IMR-90 (cell line): ENCODE data around the gene UBR4. TPM values are rescaled to one million over a fixed set of nuclear protein-coding genes. Genes with fewer than 3 reads are reported as not detected.

ENCODE experiments used
- ATAC-seq: fragments of 200-7000 bp; cut with Tn5 transposase; 2 replicates; pipeline ENCODE4 v1.9.1; 2020; ENCODE audit warnings: low read depth, mild to moderate bottlenecking, moderate library complexity
- BruUV-seq: library from RNA; stranded (reverse); fragments of 400-500 nt; replicated peaks from 2 replicates; lab custom pipeline; 2021; lab: Mats Ljungman, UMichigan
- CTCF ChIA-PET: fragments of 300-600 bp; formaldehyde crosslinking; extraction: SDS; loops from one replicate; lab custom pipeline; 2021; ENCODE audit warnings: antibody characterized with exemption; lab: Yijun Ruan, JAX
- POLR2A ChIA-PET: fragments of 300-600 bp; sonication (Branson Sonifier 250); formaldehyde crosslinking; loops from one replicate; lab custom pipeline; 2022; ENCODE audit warnings: antibody characterized with exemption; ENCODE audit not compliant: unreplicated experiment; lab: Charles Lee
- DNase-seq: peaks from one replicate; pipeline ENCODE4 v3.0.0; 2013
- H2AFZ ChIP-seq: replicated peaks from 2 replicates; pipeline ENCODE3; 2013; ENCODE audit warnings: low read length, mild to moderate bottlenecking; ENCODE audit not compliant: poor library complexity
- H2AK5ac ChIP-seq: 2 replicates; pipeline ENCODE4 v1.6.1; 2013; ENCODE audit warnings: low read depth, low read length, inconsistent platforms
- H2AK9ac ChIP-seq: replicated peaks from 2 replicates; pipeline ENCODE3; 2013; ENCODE audit warnings: mild to moderate bottlenecking, low read depth, low read length, moderate library complexity; ENCODE audit not compliant: poor library complexity
- H2BK120ac ChIP-seq: 2 replicates; pipeline ENCODE4 v1.6.1; 2013; ENCODE audit warnings: low read depth, low read length, inconsistent platforms
- H2BK15ac ChIP-seq: 3 replicates; pipeline ENCODE4 v1.6.1; 2013; ENCODE audit warnings: low read depth, low read length, inconsistent platforms
- H2BK20ac ChIP-seq: 2 replicates; pipeline ENCODE4 v1.6.1; 2013; ENCODE audit warnings: low read depth, mild to moderate bottlenecking, inconsistent platforms, low read length, moderate library complexity
- H2BK5ac ChIP-seq: 2 replicates; pipeline ENCODE4 v1.6.1; 2013; ENCODE audit warnings: mild to moderate bottlenecking, low read depth, low read length, inconsistent platforms; ENCODE audit not compliant: poor library complexity, severe bottlenecking
- H3K14ac ChIP-seq: replicated peaks from 2 replicates; pipeline ENCODE4 v1.6.1; 2013; ENCODE audit warnings: low read depth, low read length, inconsistent platforms
- H3K18ac ChIP-seq: 2 replicates; pipeline ENCODE4 v1.6.1; 2013; ENCODE audit warnings: low read depth, low read length, control low read depth
- H3K23ac ChIP-seq: 2 replicates; pipeline ENCODE4 v1.6.1; 2013; ENCODE audit warnings: low read depth, low read length, inconsistent platforms
- H3K27ac ChIP-seq: 2 replicates; pipeline ENCODE4 v1.5.1; 2013; ENCODE audit warnings: mild to moderate bottlenecking, control low read depth, low read length; ENCODE audit not compliant: insufficient read depth
- H3K27me3 ChIP-seq: 2 replicates; pipeline ENCODE4 v1.6.1; 2013; ENCODE audit warnings: low read length; ENCODE audit not compliant: control insufficient read depth, insufficient read depth
- H3K36me3 ChIP-seq: 2 replicates; pipeline ENCODE4 v1.6.1; 2013; ENCODE audit warnings: low read length, mixed read lengths; ENCODE audit not compliant: control insufficient read depth, insufficient read depth
- H3K4ac ChIP-seq: 2 replicates; pipeline ENCODE4 v1.6.1; 2013; ENCODE audit warnings: low read depth, low read length, inconsistent platforms
- H3K4me1 ChIP-seq: 2 replicates; pipeline ENCODE4 v1.6.1; 2013; ENCODE audit warnings: low read length, mixed read lengths; ENCODE audit not compliant: control insufficient read depth, insufficient read depth
- H3K4me2 ChIP-seq: 2 replicates; pipeline ENCODE4 v1.6.1; 2013; ENCODE audit warnings: low read depth, mild to moderate bottlenecking, control low read depth, low read length, moderate library complexity
- H3K4me3 ChIP-seq: 2 replicates; pipeline ENCODE4 v1.5.1; 2013; ENCODE audit warnings: low read depth, mild to moderate bottlenecking, control low read depth, low read length, moderate library complexity; ENCODE audit not compliant: insufficient read depth
- H3K56ac ChIP-seq: 2 replicates; pipeline ENCODE4 v1.6.1; 2013; ENCODE audit warnings: low read length, inconsistent platforms; ENCODE audit not compliant: insufficient read depth; ENCODE audit errors: extremely low read depth
- H3K79me1 ChIP-seq, 2 experiments: 2 replicates each; pipeline ENCODE4 v1.6.1; 2013; ENCODE audit warnings: low read length in 2 of 2, inconsistent platforms in 1 of 2, low read depth in 1 of 2
- H3K9ac ChIP-seq: 2 replicates; pipeline ENCODE4 v1.6.1; 2013; ENCODE audit warnings: low read depth, low read length, control low read depth
- H3K9me1 ChIP-seq: 2 replicates; pipeline ENCODE4 v1.6.1; 2013; ENCODE audit warnings: low read length, inconsistent platforms; ENCODE audit not compliant: insufficient read depth
- H3K9me3 ChIP-seq: 2 replicates; pipeline ENCODE4 v1.6.1; 2013; ENCODE audit warnings: low read length; ENCODE audit not compliant: control insufficient read depth, insufficient read depth
- H4K20me1 ChIP-seq: 2 replicates; pipeline ENCODE4 v1.6.1; 2013; ENCODE audit warnings: low read length, inconsistent platforms; ENCODE audit not compliant: insufficient read depth
- H4K5ac ChIP-seq: 2 replicates; pipeline ENCODE4 v1.6.1; 2013; ENCODE audit warnings: mild to moderate bottlenecking, low read depth, low read length, control low read depth
- H4K8ac ChIP-seq, 2 experiments: 2 replicates each; pipeline ENCODE4 v1.6.1; 2013; ENCODE audit warnings: low read depth in 2 of 2, low read length in 2 of 2, control low read depth in 1 of 2, inconsistent platforms in 1 of 2
- H4K91ac ChIP-seq: 2 replicates; pipeline ENCODE4 v1.6.1; 2013; ENCODE audit warnings: low read depth, low read length, inconsistent platforms; ENCODE audit not compliant: insufficient read depth
- BHLHE40 ChIP-seq: fragments of 150-350 bp; IDR thresholded peaks from 2 replicates; pipeline ENCODE4 v1.6.1; 2016; ENCODE audit warnings: mild to moderate bottlenecking, low read depth, low read length
- CEBPB ChIP-seq: IDR thresholded peaks from 2 replicates; pipeline ENCODE4 v1.6.1; 2012; ENCODE audit warnings: low read depth, low read length, improper control_type of control experiment
- FOS ChIP-seq: fragments of 150-350 bp; IDR thresholded peaks from 2 replicates; pipeline ENCODE4 v1.6.1; 2016; ENCODE audit warnings: low read depth, low read length
- MAFK ChIP-seq: IDR thresholded peaks from 2 replicates; pipeline ENCODE4 v1.6.1; 2012; ENCODE audit warnings: low read depth, low read length, improper control_type of control experiment
- MAZ ChIP-seq: IDR thresholded peaks from 2 replicates; pipeline ENCODE4 v1.6.1; 2012; ENCODE audit warnings: low read depth, mild to moderate bottlenecking, low read length, improper control_type of control experiment, moderate library complexity, borderline replicate concordance
- MXI1 ChIP-seq: IDR thresholded peaks from 2 replicates; pipeline ENCODE4 v1.6.1; 2012; ENCODE audit warnings: low read depth, mild to moderate bottlenecking, low read length, moderate library complexity, borderline replicate concordance
- NFE2L2 ChIP-seq: fragments of 150-350 bp; IDR thresholded peaks from 2 replicates; pipeline ENCODE4 v1.6.1; 2016; ENCODE audit warnings: low read depth, mild to moderate bottlenecking, low read length
- POLR2A ChIP-seq: IDR thresholded peaks from 2 replicates; pipeline ENCODE4 v1.6.1; 2012; ENCODE audit warnings: mild to moderate bottlenecking, low read depth, low read length
- RCOR1 ChIP-seq: IDR thresholded peaks from 2 replicates; pipeline ENCODE4 v1.6.1; 2012; ENCODE audit warnings: mild to moderate bottlenecking, low read length, improper control_type of control experiment; ENCODE audit not compliant: insufficient replicate concordance
- RFX5 ChIP-seq: IDR thresholded peaks from 2 replicates; pipeline ENCODE4 v1.8.0; 2012; ENCODE audit warnings: low read depth, mild to moderate bottlenecking, low read length, moderate library complexity
- USF2 ChIP-seq: fragments of 150-350 bp; IDR thresholded peaks from 2 replicates; pipeline ENCODE4 v1.6.1; 2017; ENCODE audit warnings: mild to moderate bottlenecking, antibody characterized with exemption, low read length, low read depth
- WGBS, 2 experiments: methylation state at CpG; one replicate each; pipeline versions ENCODE4 v1.1.5 to v1.1.7; 2013; ENCODE audit warnings: missing lambda C conversion rate in 2 of 2; ENCODE audit not compliant: insufficient read length in 1 of 2; ENCODE audit errors: extremely low coverage in 2 of 2; 5-methylcytosine and 5-hydroxymethylcytosine counted together
- dilution Hi-C: fragments of 300-500 bp; cut with HindIII; formaldehyde crosslinking; loops from one replicate; pipeline ENCODE4 v1.14.3; 2018; ENCODE audit warnings: low sequenced_read_pairs; ENCODE audit not compliant: unreplicated experiment
- in situ Hi-C: fragments of 300-500 bp; cut with MboI; formaldehyde crosslinking; loops from 3 replicates; pipeline ENCODE4 v1.14.3; 2019; ENCODE audit warnings: low sequenced_read_pairs, inconsistent platforms, mixed read lengths
- intact Hi-C: fragments of 100-400 bp; cut with micrococcal nuclease; formaldehyde crosslinking; loops from 2 replicates; pipeline ENCODE4 v1.10.0; 2022
- polyA plus RNA-seq, 3 experiments: library from polyadenylated mRNA; depleted of rRNA; stranded (reverse); fragments of >200 nt; gene quantifications; 2 replicates each; pipeline ENCODE4 v1.2.3, GENCODE V29; 2012; ENCODE audit warnings: low replicate concordance in 1 of 3
- total RNA-seq: library from RNA; depleted of rRNA; stranded (reverse); fragments of >200 nt; gene quantifications from 2 replicates; pipeline ENCODE4 v1.2.3, GENCODE V29; 2012

Gene UBR4
- total and polyA plus RNA-seq, 2 of the 4 experiments (the other 2 are of a cell fraction), result 87.8 to 121 TPM

- WGBS, 2 experiments, result no CpG with 5 or more reads among the region's 4 CpGs
- DNase-seq, result no peak
- H3K36me3 ChIP-seq, result no peaks in the 10 kb centered on the region
- H3K14ac ChIP-seq, result no peak overlapping the region
- H3K56ac ChIP-seq, result no peak overlapping the region
- no peak overlapping the region for H2BK5ac ChIP-seq
- H3K4me1 ChIP-seq, result peaks cover 2% of the 10 kb centered on the region; the same call in 1 of the 2 replicates
- H2AFZ ChIP-seq, result peak overlapping the region; percentile 8
- intact Hi-C loops (no loop called here), dilution Hi-C loops (no loop called here), in situ Hi-C loops (no loop called here)
- no peaks in the 10 kb centered on the region for H4K20me1 ChIP-seq
- no peak overlapping the region for H2BK20ac ChIP-seq
- no peak overlapping the region for H4K91ac ChIP-seq
- no peak overlapping the region for H2BK120ac ChIP-seq
- H3K4me3 ChIP-seq, result no peak overlapping the region
- no peak overlapping the region for H2BK15ac ChIP-seq
- no peak for ATAC-seq
- H3K9me1 ChIP-seq, result peaks cover 5% of the 10 kb centered on the region
- ChIA-PET POLR2A (no interaction called here), CTCF (no interaction called here)
- H3K9ac ChIP-seq, result no peak overlapping the region
- H2AK9ac ChIP-seq, result no peak overlapping the region
- TF ChIP-seq FOS (no peak), POLR2A (no peak), MAFK (no peak), CEBPB (no peak), MAZ (no peak), USF2 (no peak), NFE2L2 (no peak), RCOR1 (no peak), MXI1 (no peak), BHLHE40 (no peak), RFX5 (no peak)
- no peak overlapping the region for H3K18ac ChIP-seq
- H3K4me2 ChIP-seq, result no peak overlapping the region
- H3K27me3 ChIP-seq, result peaks cover 46% of the 10 kb centered on the region
- H3K79me1 ChIP-seq, result no peaks in the 10 kb centered on the region
- no peaks in the 10 kb centered on the region for H3K9me3 ChIP-seq
- H3K23ac ChIP-seq, result no peak overlapping the region
- H3K4ac ChIP-seq, result no peak overlapping the region
- H2AK5ac ChIP-seq, result no peak overlapping the region
- no peak overlapping the region for H3K27ac ChIP-seq
- BruUV-seq, result no TSS peak
- no peak overlapping the region for H4K8ac ChIP-seq
- no peak overlapping the region for H4K5ac ChIP-seq
Measured at GRCh38 chr1:19037659-19038058, 172.4 kb downstream of the UBR4 start.
